Measurements from ENCODE around the gene NSMCE4A. TPM values are rescaled to one million over a fixed set of nuclear protein-coding genes. Genes with fewer than 3 reads are reported as not detected.
"Not testable (repeated sequence)": the region's sequence is repeated elsewhere in the genome, so short reads cannot be mapped to it uniquely, and the experiment has no call there.

The NSMCE4A gene, protein sequence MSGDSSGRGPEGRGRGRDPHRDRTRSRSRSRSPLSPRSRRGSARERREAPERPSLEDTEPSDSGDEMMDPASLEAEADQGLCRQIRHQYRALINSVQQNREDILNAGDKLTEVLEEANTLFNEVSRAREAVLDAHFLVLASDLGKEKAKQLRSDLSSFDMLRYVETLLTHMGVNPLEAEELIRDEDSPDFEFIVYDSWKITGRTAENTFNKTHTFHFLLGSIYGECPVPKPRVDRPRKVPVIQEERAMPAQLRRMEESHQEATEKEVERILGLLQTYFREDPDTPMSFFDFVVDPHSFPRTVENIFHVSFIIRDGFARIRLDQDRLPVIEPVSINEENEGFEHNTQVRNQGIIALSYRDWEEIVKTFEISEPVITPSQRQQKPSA
- polyA plus RNA-seq (ENCODE audit: insufficient read length in 4 of 4): 10 to 100 TPM; 74.5 to 91.2 (median 77.8) TPM

- DNase-seq (ENCODE audit: low read depth in 4 of 4, low spot score in 3 of 4): peak; percentile 47 to 61 (median 57)
Observed at GRCh38 chr10:121974535-121975294, at the start of gene NSMCE4A. Gene NSMCE4A, minus strand, starts transcription at chr10:121975217. Its CDS starts 52 bp downstream, at chr10:121975165.

GRCh38 chr10:122023257-122023656 lies 48.2 kb upstream of the NSMCE4A start:
- DNase-seq (ENCODE audit: low read depth in 4 of 4, low spot score in 3 of 4): not testable (repeated sequence)

DNA sequence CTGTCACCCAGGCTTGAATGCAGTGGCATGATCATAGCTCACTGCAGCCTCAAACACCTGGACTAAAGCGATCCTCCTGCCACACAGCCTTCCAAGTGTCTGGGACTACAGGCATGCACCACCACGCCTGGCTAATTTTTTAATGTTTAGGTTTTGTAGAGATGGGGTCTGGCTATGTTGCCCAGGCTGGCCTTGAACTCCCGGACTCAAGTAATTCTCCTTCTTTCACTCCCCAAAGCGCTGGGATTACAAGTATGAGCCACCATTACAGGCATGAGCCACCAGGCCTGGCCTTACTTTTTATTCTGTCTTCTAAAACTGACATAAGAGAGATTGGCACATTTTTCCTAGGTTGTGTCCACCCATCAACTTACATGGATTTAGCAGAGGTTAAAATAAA lies 47.3 kb upstream of the NSMCE4A start:
- DNase-seq (ENCODE audit: low read depth in 4 of 4, low spot score in 3 of 4): no peak

- no peak for DNase-seq (ENCODE audit: low read depth in 4 of 4, low spot score in 3 of 4)
Observed at GRCh38 chr10:122021828-122022227, 46.8 kb upstream of the NSMCE4A start.

- DNase-seq (ENCODE audit: low read depth in 4 of 4, low spot score in 3 of 4): no peak
Observed at GRCh38 chr10:122021379-122021778, 46.4 kb upstream of the NSMCE4A start.

DNA sequence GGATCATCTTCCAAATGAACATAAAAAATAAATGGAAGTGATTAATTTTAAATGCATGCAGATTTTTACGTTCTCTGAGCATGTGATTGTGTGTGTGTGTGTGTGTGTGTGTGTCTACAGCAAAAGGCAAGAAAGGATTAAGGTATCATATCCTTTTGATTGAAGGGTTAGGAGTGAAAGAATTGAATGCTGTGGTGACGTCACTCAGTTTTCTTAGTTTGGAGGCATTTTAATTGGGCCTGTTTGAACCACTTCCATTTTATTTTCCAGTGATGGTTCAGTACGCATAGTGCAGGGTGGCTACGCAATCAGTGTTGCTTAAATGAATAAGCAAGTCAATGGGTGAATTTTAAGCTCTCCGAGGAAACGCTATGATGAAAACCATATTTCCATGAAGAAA lies 45.2 kb upstream of the NSMCE4A start:
- DNase-seq (ENCODE audit: low read depth in 4 of 4, low spot score in 3 of 4): no peak

- peak; percentile 26 to 65 (median 39) for DNase-seq (ENCODE audit: low read depth in 4 of 4, low spot score in 3 of 4)
Observed at GRCh38 chr10:122019414-122019975, 44.5 kb upstream of the NSMCE4A start.

DNA sequence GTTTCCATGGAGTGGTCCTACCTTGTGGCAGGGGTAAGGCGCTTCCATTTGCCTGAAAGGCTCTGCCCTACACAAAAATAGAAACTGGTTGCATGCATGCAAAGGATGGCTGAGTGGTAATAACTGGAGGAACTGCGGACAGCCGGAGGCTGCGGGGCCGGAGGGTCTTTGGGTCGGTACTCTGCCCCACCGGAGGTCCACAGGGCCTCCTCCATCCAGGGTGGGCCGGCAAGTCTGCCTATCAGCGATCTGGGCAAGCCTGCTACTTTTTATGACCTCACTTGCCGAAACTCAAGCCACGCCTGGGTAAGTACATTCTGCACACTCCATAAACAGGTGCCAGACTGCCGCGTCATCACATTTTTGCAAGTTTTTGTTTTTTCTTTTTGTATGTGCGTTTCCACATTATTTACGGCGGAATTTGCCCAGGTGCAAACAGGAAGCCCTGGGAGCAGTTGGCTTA lies 44.0 kb upstream of the NSMCE4A start:
- peak in 1 of 4 donors; percentile 22 for DNase-seq (ENCODE audit: low read depth in 4 of 4, low spot score in 3 of 4)

- DNase-seq (ENCODE audit: low read depth in 4 of 4, low spot score in 3 of 4): no peak
Observed at GRCh38 chr10:122018491-122018890, 43.5 kb upstream of the NSMCE4A start.

GRCh38 chr10:122017926-122018325 lies 42.9 kb upstream of the NSMCE4A start:
- not testable (repeated sequence) for DNase-seq (ENCODE audit: low read depth in 4 of 4, low spot score in 3 of 4)

- no peak for DNase-seq (ENCODE audit: low read depth in 4 of 4, low spot score in 3 of 4)
Observed at GRCh38 chr10:122014652-122015248, 39.7 kb upstream of the NSMCE4A start.

DNA sequence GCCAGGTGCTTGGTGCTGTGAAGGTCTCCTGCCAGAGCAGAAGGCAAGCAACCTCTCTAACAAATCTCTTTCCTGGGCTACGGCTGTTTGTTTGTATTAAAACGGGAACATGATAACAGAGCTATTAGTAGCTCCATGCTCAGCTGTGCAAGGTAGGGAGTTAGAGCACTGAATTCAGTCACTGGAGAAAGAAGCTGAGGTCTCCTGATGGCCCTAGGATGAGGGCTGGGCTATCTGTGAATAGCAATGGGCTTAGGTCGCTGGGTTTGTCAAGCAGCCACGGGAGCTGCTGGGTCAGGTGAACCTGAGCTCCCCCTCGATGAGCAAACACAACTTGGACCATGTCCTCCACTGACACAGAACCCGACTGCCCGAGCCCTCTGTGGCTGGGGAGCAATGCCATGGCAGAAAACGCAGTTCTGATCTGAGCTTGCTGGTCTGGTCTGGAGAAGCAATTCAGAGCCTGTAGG lies 38.3 kb upstream of the NSMCE4A start:
- DNase-seq (ENCODE audit: low read depth in 4 of 4, low spot score in 3 of 4): no peak

GRCh38 chr10:122012731-122013130 lies 37.7 kb upstream of the NSMCE4A start:
- DNase-seq (ENCODE audit: low read depth in 4 of 4, low spot score in 3 of 4): no peak

GRCh38 chr10:122010405-122011050 lies 35.5 kb upstream of the NSMCE4A start:
- DNase-seq (ENCODE audit: low read depth in 4 of 4, low spot score in 3 of 4): no peak

- no peak for DNase-seq (ENCODE audit: low read depth in 4 of 4, low spot score in 3 of 4)
Observed at GRCh38 chr10:122007415-122007814, 32.4 kb upstream of the NSMCE4A start.

DNA sequence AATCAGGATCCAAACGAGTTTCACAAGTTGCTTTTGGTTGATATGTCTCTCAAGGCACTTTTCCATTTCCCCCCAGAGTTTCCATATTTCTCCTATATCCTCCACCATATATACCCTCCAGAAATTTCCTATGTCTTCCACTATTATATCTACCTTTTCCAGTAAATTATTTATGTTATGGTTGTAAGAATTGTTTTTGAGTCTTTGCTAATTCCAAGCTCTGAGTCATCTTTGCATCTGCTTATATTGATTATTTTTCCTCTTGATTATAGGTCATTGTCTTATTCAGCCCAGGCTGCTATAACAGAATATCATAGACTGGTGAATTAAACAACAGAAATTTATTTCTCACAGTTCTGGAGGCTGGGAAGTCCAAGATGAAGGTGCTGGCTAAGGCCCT lies 26.7 kb upstream of the NSMCE4A start:
- no peak for DNase-seq (ENCODE audit: low read depth in 4 of 4, low spot score in 3 of 4)

DNA sequence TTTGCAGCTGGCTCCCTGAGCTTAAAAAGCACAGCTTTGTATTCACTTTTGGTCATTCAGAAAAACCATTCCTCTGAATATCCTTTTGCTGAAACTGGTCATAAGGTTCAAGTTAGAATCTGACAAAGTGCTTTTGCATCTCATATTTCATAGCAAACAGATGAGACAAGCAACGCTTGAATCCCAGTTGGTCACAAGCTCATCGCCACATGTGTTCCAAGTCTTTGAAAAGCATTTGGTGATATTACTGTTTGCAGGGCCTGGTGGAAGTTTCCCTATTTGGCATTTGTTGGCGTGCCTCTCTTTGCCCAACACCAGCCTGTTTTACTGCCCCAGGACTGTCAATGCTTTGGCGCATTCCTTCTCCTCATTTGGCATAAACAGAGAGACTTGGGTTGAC lies 24.3 kb upstream of the NSMCE4A start:
- DNase-seq (ENCODE audit: low read depth in 4 of 4, low spot score in 3 of 4): no peak

DNA sequence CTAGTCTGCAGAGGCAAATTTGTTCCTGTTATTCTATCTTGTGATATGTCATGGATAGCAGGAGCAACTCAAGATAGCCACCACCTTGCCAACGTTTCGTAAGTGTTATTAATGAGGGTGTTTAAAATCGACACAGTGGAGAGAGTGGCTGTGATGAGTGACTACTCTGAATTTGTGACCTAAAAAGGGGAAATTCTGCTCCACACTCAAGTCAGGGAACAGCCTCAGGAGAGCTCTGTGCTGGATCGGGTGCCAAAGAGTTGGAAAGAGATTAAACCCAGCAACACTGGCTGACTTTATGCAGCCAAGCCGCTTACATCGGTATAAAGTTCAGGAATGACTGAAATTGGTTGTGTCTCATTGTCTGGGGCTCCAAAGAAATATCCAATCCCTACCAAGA lies 23.4 kb upstream of the NSMCE4A start:
- no peak for DNase-seq (ENCODE audit: low read depth in 4 of 4, low spot score in 3 of 4)

GRCh38 chr10:121994429-121994941 lies 19.5 kb upstream of the NSMCE4A start:
- DNase-seq (ENCODE audit: low read depth in 4 of 4, low spot score in 3 of 4): peak in 1 of 4 donors; percentile 23

DNA sequence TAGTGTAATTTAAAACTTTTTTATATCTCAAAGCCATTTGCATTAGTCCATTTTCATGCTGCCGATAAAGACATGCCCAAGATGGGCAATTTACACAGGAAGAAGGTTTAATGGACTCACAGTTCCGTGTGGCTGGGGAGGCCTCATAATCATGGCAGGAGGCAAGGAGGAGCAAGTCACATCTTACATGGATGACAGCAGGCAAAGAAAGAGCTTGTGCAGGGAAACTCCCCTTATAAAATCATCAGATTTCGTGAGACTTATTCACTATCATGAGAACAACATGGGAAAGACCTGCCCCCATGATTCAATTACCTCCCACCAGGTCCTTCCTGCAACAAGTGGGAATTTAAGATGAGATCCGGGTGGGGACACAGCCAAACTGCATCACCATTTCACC lies 16.7 kb upstream of the NSMCE4A start:
- not testable (repeated sequence) for DNase-seq (ENCODE audit: low read depth in 4 of 4, low spot score in 3 of 4)
